ENCODE data around the gene FCRL5. TPM values are rescaled to one million over a fixed set of nuclear protein-coding genes. Genes with fewer than 3 reads are reported as not detected.

The FCRL5 gene
- total and polyA plus RNA-seq, 12 donors: 0.03 to 0.65 (median 0.13) TPM; not detected in 8

DNA sequence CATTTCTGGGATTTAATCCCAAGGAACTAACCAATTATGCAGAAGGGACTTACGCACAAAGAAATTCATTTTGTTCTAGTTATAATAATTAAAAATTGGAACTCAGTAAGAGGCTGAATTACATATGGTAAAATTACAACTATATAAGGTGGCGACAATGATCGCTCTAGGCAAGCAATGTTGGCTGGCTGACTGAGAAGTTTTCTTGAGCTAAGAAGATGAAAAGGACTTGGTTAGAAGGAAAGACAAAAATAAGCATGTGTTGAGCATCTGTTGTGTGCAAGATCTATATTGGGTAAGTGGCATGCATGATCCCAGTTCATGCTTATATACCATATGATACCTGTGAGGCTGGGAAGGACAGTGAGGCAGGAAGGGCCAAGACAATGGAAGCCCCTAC is 80.8 kb downstream of the FCRL5 start:
- WGBS, 2 donors: 96 to 98% methylated on average over 3 of the region's 3 CpGs
- no peak overlapping the region for H3K4me3 ChIP-seq
- no peaks in the 10 kb centered on the region for H3K36me3 ChIP-seq
- intact Hi-C loops (cut with DNase I): loop anchor here in 1 of 10 donors (5.0 kb wide), 1 partner anchor 46 kb away; no protein-coding TSS in a partner anchor
- H3K27ac ChIP-seq: no peak overlapping the region
- ATAC-seq (no peak), DNase-seq (no peak)
- H3K4me1 ChIP-seq: no peaks in the 10 kb centered on the region
- TF ChIP-seq, protein P1, sequence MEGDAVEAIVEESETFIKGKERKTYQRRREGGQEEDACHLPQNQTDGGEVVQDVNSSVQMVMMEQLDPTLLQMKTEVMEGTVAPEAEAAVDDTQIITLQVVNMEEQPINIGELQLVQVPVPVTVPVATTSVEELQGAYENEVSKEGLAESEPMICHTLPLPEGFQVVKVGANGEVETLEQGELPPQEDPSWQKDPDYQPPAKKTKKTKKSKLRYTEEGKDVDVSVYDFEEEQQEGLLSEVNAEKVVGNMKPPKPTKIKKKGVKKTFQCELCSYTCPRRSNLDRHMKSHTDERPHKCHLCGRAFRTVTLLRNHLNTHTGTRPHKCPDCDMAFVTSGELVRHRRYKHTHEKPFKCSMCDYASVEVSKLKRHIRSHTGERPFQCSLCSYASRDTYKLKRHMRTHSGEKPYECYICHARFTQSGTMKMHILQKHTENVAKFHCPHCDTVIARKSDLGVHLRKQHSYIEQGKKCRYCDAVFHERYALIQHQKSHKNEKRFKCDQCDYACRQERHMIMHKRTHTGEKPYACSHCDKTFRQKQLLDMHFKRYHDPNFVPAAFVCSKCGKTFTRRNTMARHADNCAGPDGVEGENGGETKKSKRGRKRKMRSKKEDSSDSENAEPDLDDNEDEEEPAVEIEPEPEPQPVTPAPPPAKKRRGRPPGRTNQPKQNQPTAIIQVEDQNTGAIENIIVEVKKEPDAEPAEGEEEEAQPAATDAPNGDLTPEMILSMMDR (IDR thresholded peaks at IDR 0.05): no peak
- peaks cover 0 to 19% (median 0%) of the 10 kb centered on the region in 11 donors for H3K9me3 ChIP-seq
- H3K27me3 ChIP-seq: peaks cover 0 to 9% (median 0%) of the 10 kb centered on the region in 7 donors

DNA sequence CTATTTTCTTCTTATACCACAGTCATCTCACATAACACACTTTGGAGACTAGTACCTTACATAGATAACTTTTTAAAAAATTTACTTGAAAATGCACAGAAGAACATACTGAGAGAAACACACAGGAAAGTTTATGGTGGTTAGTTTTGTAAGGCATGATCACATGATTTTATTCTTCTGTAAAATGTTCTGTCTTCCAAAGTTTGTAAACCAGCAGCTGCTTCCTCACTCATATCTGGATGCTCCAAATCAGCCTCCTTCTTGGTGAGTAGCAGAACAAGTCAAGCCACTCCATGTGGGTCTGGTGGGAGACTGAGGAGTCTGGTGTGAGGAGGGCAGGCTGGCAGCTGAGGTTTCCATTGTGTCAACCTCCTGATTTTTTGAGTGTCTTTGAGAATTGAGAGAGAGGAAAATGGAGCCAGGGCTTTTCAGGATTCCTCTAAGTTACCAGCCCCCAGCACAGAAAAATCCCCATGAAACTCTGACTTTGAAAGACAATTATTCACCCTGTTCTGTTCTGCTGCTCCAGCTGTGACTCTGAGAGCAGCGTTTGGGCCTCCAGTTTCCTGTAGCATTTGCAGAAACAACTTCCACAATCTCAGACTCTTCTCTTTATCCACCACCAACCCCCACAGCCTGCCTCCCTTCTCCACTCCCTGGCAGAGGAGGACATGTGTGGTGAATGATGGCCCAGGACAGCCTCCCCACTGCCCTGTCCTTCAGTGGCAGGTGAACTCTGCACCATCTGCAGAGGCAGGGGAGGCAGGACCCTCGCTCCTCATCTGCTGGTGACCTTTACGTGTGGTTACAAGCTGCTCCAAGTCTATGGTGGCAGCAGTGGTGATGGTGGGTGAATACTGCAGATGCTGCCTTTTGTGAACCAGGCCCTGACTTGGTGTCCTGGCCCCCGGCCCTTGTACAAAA is 82.3 kb downstream of the FCRL5 start:
- Histone ChIP-seq H3K9me3 (peaks cover 0 to 5% (median 0%) of the 10 kb centered on the region in 11 donors), H3K36me3 (no peaks in the 10 kb centered on the region), H3K27me3 (peaks cover 0 to 9% (median 0%) of the 10 kb centered on the region in 7 donors), H3K4me1 (no peaks in the 10 kb centered on the region), H3K27ac (no peak overlapping the region), H3K4me3 (no peak overlapping the region)
- TF ChIP-seq, protein P1 (IDR thresholded peaks at IDR 0.05): no peak
- WGBS, 2 donors: 67 to 70% methylated on average over 4 of the region's 4 CpGs
- DNase-seq (no peak), ATAC-seq (no peak)
- intact Hi-C loops (cut with DNase I): loop anchor here in 1 of 10 donors (5.0 kb wide), 1 partner anchor 47 kb away; no protein-coding TSS in a partner anchor

DNA sequence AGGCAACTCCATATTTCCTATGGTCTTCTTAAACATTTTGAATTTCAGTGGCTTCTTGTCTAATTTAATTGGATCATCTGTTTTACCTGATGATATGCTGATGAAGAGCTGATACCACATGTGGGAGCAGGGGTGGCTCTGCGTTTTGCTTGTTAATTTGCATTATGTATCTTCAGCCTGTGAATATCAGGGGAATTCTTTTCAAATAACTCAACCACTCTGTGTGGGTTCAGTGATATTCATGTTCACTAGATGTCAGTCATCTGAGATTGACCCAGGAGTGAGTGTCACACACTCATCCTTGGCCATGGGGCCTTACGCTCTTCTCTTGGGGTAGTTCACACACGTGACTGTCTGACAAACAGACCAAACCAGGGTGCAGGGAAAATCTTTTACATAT is 83.0 kb downstream of the FCRL5 start:
- no peak overlapping the region for H3K27ac ChIP-seq
- 78 to 79% methylated on average over 3 of the region's 3 CpGs for WGBS, 2 donors
- peaks cover 0 to 7% (median 0%) of the 10 kb centered on the region in 7 donors for H3K27me3 ChIP-seq
- H3K4me3 ChIP-seq: no peak overlapping the region
- no peaks in the 10 kb centered on the region for H3K4me1 ChIP-seq
- H3K36me3 ChIP-seq: no peaks in the 10 kb centered on the region
- intact Hi-C loops (cut with DNase I): no loop called here
- DNase-seq: no peak
- TF ChIP-seq, protein P1 (IDR thresholded peaks at IDR 0.05): no peak
- no peak for ATAC-seq
- no peaks in the 10 kb centered on the region for H3K9me3 ChIP-seq

DNA sequence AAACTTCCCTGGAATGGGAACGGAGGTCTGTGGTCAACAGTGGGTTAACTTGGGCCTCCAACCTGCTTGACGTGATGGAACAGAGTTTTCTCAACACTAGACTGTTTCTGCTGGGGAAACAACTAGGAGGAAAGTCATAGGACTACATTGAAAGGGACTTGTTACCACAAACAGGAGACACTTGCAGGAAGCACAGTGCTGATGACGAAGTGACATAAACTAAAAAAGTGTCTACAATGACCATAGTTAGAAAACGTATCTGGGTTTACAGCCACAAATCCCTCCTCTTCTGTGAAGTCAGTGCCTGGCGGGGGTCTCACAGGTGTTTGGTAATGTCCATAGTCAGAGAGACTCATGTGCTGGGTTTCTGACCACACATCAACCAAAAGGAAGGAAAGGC is 86.3 kb downstream of the FCRL5 start:
- no peaks in the 10 kb centered on the region for H3K27me3 ChIP-seq
- TF ChIP-seq, protein P1 (IDR thresholded peaks at IDR 0.05): no peak
- no peak overlapping the region for H3K27ac ChIP-seq
- intact Hi-C loops (cut with DNase I): no loop called here
- DNase-seq (no peak), ATAC-seq (no peak)
- H3K4me1 ChIP-seq: no peaks in the 10 kb centered on the region
- H3K9me3 ChIP-seq: no peaks in the 10 kb centered on the region
- 70% methylated on average over 5 of the region's 5 CpGs for WGBS, 2 donors
- no peaks in the 10 kb centered on the region for H3K36me3 ChIP-seq
- no peak overlapping the region for H3K4me3 ChIP-seq

Other genes starting within 250 kb of the FCRL5 start
- gene FCRL4, start 45.6 kb upstream of the FCRL5 start, total RNA-seq: not detected
- gene FCRL4, start 45.6 kb upstream of the FCRL5 start, polyA plus RNA-seq: not detected
- gene FCRL3, start 148.3 kb upstream of the FCRL5 start, total RNA-seq: 1 to 10 TPM in 1 of 10 donors, under 1 TPM in 2, not detected in 7; 0.13 to 1.3 (median 0.20) TPM
- gene FCRL3, start 148.3 kb upstream of the FCRL5 start, polyA plus RNA-seq: under 1 TPM in 1 of 2 donors, not detected in 1; 0.01 TPM
- gene FCRL2, start 224.6 kb upstream of the FCRL5 start, total RNA-seq: under 1 TPM in 1 of 10 donors, not detected in 9; 0.17 TPM
- under 1 TPM in 1 of 2 donors, not detected in 1; 0.04 TPM for gene FCRL2, start 224.6 kb upstream of the FCRL5 start, polyA plus RNA-seq